Activated naive CD8-positive, alpha-beta T cell treated with anti-CD3 and anti-CD28 coated beads, Interleukin-2, amount 10 ng/mL, durations not matched to agents 7 days and 5 days (primary cell): ENCODE data around the gene GSX2. TPM values are rescaled to one million over a fixed set of nuclear protein-coding genes. Genes with fewer than 3 reads are reported as not detected.
A peak's percentile ranks its signal among the peaks of the same experiment; 100 is the strongest.
"Not testable (repeated sequence)": the region's sequence is repeated elsewhere in the genome, so short reads cannot be mapped to it uniquely, and the experiment has no call there.

ENCODE experiments used
- ATAC-seq: fragments of 150-1000 bp; cut with Tn5 transposase; one replicate; pipeline ENCODE4 v1.10.0; 2021; ENCODE audit warnings: low read depth, moderate library complexity
- POLR2A ChIA-PET: fragments of 350-600 bp; sonication (Branson Sonifier 250); formaldehyde crosslinking; loops from one replicate; lab custom pipeline; 2021; ENCODE audit warnings: antibody characterized with exemption; lab: Charles Lee
- DNase-seq: peaks from one replicate; pipeline ENCODE4 v3.0.0; 2021
- H3K27ac Mint-ChIP-seq: one replicate; pipeline ENCODE4 v1.8.0; 2022; ENCODE audit warnings: mild to moderate bottlenecking, mixed read lengths
- H3K27me3 Mint-ChIP-seq: one replicate; pipeline ENCODE4 v1.8.0; 2022; ENCODE audit warnings: mild to moderate bottlenecking, moderate library complexity, mixed read lengths
- H3K36me3 Mint-ChIP-seq: one replicate; pipeline ENCODE4 v1.8.0; 2021; ENCODE audit warnings: mild to moderate bottlenecking, mixed read lengths
- H3K4me1 Mint-ChIP-seq: one replicate; pipeline ENCODE4 v1.8.0; 2021; ENCODE audit warnings: mixed read lengths
- H3K4me3 Mint-ChIP-seq: one replicate; pipeline ENCODE4 v1.8.0; 2022; ENCODE audit warnings: mild to moderate bottlenecking, moderate library complexity, mixed read lengths
- H3K9me3 Mint-ChIP-seq: one replicate; pipeline ENCODE4 v1.8.0; 2021; ENCODE audit warnings: mixed read lengths
- total RNA-seq, 2 experiments: library from RNA; stranded (reverse); gene quantifications; one replicate each; pipeline ENCODE4 v1.2.3, GENCODE V29; 2021

GSX2 gene
- total RNA-seq, 2 experiments from 2014 or later = not detected

DNA sequence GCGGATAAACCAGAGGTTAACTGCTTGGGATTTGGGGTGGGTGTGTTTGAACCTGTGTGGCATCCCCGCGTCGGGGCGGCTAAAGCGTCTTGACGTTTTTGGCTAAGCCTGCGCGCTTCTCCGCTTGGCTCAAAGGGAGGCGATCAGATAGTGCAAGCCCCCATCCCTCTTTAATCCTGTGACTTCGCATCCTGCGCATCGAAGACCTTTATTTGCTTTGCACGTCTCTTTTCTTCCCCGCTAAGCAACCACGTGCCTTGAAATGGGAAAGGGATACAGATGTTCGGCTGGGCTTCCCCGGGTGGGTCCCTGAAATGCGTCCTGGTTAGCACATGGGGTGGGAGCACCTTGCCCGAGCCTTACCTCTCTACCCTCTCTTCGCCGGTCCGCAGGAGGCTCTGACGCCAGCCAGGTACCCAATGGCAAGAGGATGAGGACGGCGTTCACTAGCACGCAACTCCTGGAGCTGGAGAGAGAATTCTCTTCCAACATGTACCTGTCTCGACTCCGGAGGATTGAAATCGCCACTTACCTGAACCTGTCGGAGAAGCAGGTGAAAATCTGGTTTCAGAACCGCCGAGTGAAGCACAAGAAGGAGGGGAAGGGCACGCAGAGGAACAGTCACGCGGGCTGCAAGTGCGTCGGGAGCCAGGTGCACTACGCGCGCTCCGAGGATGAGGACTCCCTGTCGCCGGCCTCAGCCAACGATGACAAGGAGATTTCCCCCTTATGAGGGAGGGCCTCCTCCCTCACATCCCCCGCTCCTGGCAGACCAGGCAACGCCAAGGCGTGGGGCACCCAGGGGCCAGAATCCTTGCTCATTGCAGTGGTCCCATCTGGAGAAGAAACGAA, 1.5 kb downstream of the GSX2 start:
- Mint-ChIP-seq H3K36me3 (no peaks in the 10 kb centered on the region), H3K9me3 (no peaks in the 10 kb centered on the region), H3K4me3 (peak overlapping the region; percentile 64), H3K27me3 (peaks cover 90% of the 10 kb centered on the region), H3K4me1 (peaks cover 35% of the 10 kb centered on the region), H3K27ac (no peak overlapping the region)
- ATAC-seq (no peak), DNase-seq (no peak)
- POLR2A ChIA-PET = no interaction called here

DNA sequence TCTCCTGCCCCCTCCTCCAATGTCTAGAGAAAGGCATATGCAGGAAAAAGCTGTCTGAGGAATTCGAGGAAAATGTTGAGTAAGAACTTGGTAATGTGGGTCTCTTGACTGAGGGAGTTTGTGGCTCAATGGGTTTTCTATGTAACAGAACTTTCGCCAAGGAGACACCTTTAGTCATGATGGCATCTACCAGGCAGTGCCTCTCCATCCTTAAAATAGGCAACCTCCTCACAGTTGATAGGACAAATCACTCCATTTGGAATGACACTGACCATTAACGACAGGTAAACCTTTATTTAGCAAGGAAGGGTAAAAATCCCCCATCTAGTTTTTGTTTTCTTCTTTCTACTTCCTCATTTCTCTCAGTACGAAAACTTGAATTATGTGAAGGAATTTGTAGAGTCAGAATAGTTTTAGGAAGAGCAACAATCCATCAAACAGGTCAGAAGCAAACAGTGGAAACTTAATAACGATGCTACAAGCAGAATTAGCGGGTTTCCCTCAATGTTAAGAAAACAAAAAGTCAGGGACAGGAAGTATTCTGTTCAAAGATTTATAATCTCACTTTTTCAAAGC, 2.7 kb downstream of the GSX2 start:
- H3K36me3 Mint-ChIP-seq = no peaks in the 10 kb centered on the region
- H3K4me3 Mint-ChIP-seq = no peak overlapping the region
- no peaks in the 10 kb centered on the region for H3K9me3 Mint-ChIP-seq
- POLR2A ChIA-PET = no interaction called here
- no peak overlapping the region for H3K27ac Mint-ChIP-seq
- peaks cover 29% of the 10 kb centered on the region for H3K4me1 Mint-ChIP-seq
- no peak for DNase-seq
- peaks cover 88% of the 10 kb centered on the region for H3K27me3 Mint-ChIP-seq
- no peak for ATAC-seq

DNA sequence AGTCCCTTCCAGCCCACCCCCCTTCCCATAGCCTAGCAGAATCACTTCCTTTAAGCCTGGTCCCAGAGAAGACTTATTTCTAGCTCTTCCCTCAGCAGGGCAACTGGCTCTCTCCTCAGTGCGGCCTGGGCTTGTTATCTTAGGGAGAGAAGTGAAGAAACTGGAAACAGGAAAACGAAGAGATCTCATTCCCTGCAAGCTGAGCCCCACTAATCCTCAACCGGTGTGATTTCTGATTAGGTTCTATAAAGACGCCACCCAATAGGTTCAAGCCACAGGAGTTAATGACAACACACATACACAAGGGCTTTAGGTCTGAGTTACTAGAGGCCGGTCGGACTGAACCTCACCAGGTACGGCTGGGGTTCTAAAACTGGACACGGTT, 3.2 kb downstream of the GSX2 start:
- DNase-seq (no peak), ATAC-seq (no peak)
- Mint-ChIP-seq H3K4me3 (no peak overlapping the region), H3K36me3 (no peaks in the 10 kb centered on the region), H3K4me1 (peaks cover 31% of the 10 kb centered on the region), H3K27me3 (peaks cover 86% of the 10 kb centered on the region), H3K27ac (no peak overlapping the region), H3K9me3 (no peaks in the 10 kb centered on the region)
- POLR2A ChIA-PET = no interaction called here

DNA sequence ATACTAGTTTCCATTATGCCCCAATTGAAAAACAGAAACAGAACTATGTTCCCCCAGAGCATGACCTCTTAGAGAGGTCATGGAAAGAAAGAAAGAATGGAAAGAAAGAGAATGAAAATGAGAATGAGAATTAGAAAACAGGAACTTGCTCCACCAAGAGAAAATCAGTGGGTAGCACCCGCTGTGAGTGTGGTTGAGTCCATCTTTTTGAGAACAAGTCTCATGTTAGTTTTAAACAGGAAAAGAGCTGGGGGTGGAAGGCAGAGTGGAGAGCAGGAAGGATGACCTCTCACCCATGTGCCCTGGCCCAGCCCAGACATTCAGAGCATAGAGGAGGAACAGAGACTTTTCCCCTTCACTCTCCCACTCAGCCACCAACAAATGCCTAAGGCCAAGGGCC, 4.9 kb downstream of the GSX2 start:
- POLR2A ChIA-PET = no interaction called here
- Mint-ChIP-seq H3K27me3 (peaks cover 87% of the 10 kb centered on the region), H3K27ac (no peak overlapping the region), H3K4me1 (peaks cover 24% of the 10 kb centered on the region), H3K36me3 (no peaks in the 10 kb centered on the region), H3K4me3 (no peak overlapping the region), H3K9me3 (no peaks in the 10 kb centered on the region)
- ATAC-seq (no peak), DNase-seq (no peak)

DNA sequence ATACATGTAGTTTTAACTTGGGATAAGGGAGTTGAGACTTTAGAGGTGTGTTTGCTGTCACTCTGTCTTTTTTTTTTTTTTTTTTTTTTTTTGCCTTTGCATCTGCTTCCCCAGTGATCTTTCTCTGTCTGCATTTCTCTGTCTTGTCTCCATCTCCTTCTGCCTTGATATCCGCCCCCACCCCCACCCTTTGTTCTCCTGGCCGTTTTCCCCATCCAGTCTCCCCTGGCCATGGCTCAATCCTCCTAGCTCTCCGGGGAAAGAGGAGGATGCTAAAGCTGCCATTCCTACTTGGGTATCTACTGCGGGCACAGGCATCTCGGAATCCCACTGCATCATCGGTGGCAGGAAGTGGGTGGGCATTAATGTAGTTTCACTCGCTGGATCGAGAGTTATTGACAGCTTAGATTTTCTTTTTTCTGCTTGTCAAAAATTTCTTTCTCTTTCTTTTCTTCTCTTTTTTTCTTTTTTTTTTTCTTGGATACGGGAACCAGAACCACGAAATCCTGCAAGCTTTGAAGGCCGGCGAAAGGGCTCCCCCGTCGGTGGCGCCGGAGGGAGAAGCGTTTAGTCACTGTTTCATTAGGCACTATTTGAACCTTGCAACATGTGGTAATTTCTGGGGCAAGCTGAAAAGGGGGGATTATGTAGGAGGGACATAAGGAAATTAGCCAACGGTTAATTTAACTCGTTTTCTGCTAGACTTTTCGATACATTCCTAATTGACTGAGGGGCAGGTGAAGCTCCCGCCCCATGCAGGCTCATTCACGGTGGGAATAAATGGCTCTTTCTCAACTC, 8.2 kb downstream of the GSX2 start:
- peaks cover 14% of the 10 kb centered on the region for H3K4me1 Mint-ChIP-seq
- no peak overlapping the region for H3K27ac Mint-ChIP-seq
- POLR2A ChIA-PET = interaction anchor here (0.6 kb wide), 1 partner anchor 76 kb away, joined by 4 read pairs; no protein-coding TSS in a partner anchor
- DNase-seq (no peak), ATAC-seq (no peak)
- peaks cover 85% of the 10 kb centered on the region for H3K27me3 Mint-ChIP-seq
- peak overlapping the region; percentile 75 for H3K4me3 Mint-ChIP-seq
- no peaks in the 10 kb centered on the region for H3K9me3 Mint-ChIP-seq
- H3K36me3 Mint-ChIP-seq = no peaks in the 10 kb centered on the region

DNA sequence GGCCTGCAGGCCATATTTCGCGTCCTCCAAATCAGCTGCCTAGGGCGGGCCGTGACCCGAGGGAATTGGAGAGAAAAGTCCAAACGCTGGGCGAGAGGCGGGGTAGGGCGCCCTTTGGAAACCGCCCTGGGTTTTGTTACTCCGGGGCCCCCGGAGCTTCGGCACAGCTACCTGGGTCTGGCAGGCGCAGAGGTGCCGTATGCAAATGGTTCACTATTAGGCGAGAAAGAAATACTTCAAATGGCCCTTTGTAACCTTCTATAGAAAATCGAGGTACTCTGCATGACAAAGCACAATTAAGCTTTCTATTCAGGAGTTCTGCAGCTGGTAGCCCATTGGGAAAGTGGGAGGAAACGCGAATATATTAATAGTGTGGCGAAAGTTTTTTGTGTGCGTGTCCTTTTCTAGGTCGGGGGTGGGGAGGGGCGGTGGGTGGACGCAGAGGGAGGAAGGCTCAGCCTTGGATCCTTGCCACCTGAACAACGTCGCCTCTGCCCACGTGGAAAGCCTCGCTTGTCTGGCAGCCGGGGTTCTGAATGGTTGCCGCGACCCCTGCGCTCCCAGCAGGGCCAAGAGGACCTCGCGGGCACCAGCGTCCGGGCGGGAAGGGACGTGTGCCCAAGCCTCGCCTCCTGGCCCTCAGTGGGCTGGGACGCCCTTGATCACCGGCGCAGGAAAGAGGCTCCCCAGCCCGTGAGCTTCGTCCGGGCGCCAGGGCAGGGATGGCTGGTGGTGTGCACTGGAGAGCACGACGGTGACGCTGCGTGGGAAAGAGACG, 9.5 kb downstream of the GSX2 start:
- peaks cover 75% of the 10 kb centered on the region for H3K27me3 Mint-ChIP-seq
- POLR2A ChIA-PET = no interaction called here
- DNase-seq (no peak), ATAC-seq (no peak)
- no peaks in the 10 kb centered on the region for H3K36me3 Mint-ChIP-seq
- H3K4me3 Mint-ChIP-seq = no peak overlapping the region
- no peak overlapping the region for H3K27ac Mint-ChIP-seq
- peaks cover 13% of the 10 kb centered on the region for H3K4me1 Mint-ChIP-seq
- H3K9me3 Mint-ChIP-seq = no peaks in the 10 kb centered on the region

DNA sequence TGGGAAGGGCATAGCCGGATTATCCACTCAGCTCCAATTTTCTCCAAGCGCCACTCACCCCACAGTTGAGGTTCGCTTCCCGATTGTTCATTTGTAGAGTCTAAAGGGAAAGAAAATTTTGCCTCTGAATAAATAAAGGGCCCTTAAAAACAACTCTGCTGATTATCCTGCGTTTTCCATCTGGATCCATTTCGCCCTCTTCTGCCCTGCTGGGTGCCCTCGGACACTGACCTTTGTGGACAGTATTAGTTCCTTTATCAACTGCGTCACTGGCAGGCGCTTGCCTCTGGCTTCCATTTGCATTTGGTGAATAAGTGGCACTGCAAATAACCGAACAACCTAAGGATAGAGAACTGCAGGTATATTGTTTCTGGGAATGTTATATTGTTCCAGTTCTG, 10.1 kb downstream of the GSX2 start:
- H3K36me3 Mint-ChIP-seq = no peaks in the 10 kb centered on the region
- no peak overlapping the region for H3K27ac Mint-ChIP-seq
- ATAC-seq (no peak), DNase-seq (no peak)
- peaks cover 70% of the 10 kb centered on the region for H3K27me3 Mint-ChIP-seq
- H3K4me3 Mint-ChIP-seq = no peak overlapping the region
- POLR2A ChIA-PET = no interaction called here
- peaks cover 9% of the 10 kb centered on the region for H3K4me1 Mint-ChIP-seq
- H3K9me3 Mint-ChIP-seq = no peaks in the 10 kb centered on the region

DNA sequence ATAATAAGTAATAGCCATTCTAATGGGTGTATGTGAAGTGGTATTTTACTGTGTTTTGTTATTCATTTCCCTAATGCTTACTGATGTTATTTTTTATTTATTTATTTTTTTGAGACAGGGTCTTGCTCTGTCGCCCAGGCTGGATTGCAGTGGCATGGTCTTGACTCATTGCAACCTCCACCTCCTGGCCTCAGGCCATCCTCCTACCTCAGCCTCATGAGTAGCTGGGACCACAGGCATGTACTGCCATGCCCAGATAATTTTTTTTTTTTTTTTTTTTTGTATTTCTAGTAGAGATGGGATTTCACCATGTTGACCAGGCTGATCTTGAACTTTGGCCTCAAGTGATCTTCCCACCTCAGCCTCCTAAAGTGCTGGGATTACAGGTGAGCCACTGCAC, 13.2 kb downstream of the GSX2 start:
- H3K27ac Mint-ChIP-seq, H3K36me3 Mint-ChIP-seq, ATAC-seq, H3K4me1 Mint-ChIP-seq, H3K4me3 Mint-ChIP-seq, POLR2A ChIA-PET, H3K9me3 Mint-ChIP-seq, DNase-seq: not testable (repeated sequence)
- H3K27me3 Mint-ChIP-seq = peaks cover 47% of the 10 kb centered on the region

DNA sequence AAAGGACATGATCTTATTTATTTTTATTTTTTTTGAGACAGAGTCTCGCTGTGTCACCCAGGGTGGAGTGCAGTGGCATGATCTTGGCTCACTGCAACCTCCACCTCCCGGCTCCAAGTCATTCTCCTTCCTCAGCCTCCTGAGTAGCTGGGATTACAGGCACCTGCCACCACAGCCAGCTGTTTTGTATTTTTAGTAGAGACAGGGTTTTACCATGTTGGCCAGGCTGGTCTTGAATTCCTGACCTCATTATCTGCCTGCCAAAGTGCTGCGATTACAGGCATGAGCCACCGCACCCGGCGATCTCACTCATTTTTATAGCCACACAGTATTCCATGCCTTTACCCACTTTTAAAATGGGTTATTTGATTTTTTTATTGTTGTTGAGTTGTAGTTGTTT, 16.3 kb downstream of the GSX2 start:
- ATAC-seq, H3K4me1 Mint-ChIP-seq, POLR2A ChIA-PET, H3K27ac Mint-ChIP-seq, H3K36me3 Mint-ChIP-seq, DNase-seq, H3K9me3 Mint-ChIP-seq, H3K4me3 Mint-ChIP-seq: not testable (repeated sequence)
- peaks cover 20% of the 10 kb centered on the region for H3K27me3 Mint-ChIP-seq

DNA sequence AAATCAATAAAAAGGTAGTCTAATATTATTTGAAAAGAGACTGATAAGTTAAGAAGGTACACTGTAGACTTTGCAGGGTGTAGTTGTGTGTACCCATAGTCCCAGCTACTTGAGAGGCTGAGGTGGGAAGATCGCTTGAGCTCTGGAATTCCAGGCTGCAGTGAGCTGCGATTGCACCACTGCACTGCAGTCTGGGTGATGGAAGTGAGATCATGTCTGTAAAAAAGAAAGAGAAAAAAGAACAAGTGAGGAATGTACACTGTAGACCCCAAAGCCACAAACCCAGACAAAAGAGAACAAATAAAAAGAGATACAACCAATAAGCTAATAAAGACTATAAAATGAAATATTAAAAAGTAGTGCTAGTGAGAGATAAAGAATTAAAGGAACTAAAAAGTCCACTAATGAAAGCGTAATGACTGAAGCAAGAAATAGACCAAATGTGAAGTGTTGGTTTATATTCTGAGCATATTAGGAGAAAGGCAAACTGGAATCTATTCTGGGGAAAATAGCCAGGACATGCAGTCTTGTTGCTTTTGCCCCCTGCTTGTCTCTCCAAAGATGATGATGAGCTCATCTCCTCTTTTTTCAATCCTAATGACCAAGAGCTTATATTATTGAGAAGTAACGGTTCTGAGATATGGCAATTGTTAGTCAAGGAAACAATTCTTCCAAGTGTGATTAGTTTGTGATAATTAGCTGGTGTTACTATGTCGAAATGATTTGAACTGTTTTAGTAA, 19.1 kb downstream of the GSX2 start:
- DNase-seq (no peak), ATAC-seq (no peak)
- Mint-ChIP-seq H3K27me3 (peaks cover 5% of the 10 kb centered on the region), H3K4me1 (no peaks in the 10 kb centered on the region), H3K27ac (no peak overlapping the region), H3K9me3 (no peaks in the 10 kb centered on the region), H3K36me3 (no peaks in the 10 kb centered on the region), H3K4me3 (no peak overlapping the region)
- POLR2A ChIA-PET = no interaction called here

DNA sequence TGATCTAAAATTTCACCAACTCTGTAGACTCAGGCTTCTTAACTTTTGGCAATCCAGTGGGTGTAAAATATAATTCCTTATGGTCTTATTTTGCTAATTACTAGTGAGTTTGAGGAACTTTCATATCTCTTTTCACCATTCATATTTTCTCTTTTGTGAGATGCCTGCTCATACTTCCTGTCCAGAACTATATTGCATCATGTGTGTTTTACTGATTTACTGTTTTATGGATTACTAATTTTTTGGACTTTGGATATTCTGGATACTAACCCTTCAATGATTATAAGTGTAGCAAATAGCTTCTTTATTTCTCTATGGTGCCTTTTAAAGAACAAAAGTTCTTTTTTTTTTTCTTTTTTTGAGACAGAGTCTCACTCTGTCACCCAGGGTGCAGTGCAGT, 20.6 kb downstream of the GSX2 start:
- Mint-ChIP-seq H3K27ac (no peak overlapping the region), H3K4me3 (no peak overlapping the region), H3K27me3 (peaks cover 5% of the 10 kb centered on the region), H3K4me1 (no peaks in the 10 kb centered on the region), H3K9me3 (no peaks in the 10 kb centered on the region), H3K36me3 (no peaks in the 10 kb centered on the region)
- no peak for DNase-seq
- POLR2A ChIA-PET = interaction anchor here (0.7 kb wide), 1 partner anchor 1841 kb away, joined by 3 read pairs; no protein-coding TSS in a partner anchor
- no peak for ATAC-seq

DNA sequence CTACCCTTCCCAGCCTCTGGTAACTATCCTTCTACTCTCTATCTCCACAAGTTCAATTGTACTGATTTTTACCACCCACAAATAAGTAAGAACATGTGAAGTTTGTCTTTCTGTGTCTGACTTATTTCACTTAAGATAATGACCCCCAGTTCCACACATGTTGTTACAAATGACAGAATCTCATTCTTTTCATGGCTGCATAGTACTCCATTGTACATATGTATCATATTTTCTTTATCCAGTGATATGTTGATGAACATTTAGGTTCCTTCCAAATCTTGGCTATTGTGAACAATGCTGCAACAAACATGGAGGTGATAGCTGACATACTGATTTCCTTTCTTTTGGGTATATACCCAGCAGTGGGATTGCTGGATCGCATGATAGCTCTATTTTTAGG, 27.7 kb downstream of the GSX2 start:
- ATAC-seq (no peak), DNase-seq (no peak)
- H3K27me3 Mint-ChIP-seq = peaks cover 8% of the 10 kb centered on the region
- H3K36me3 Mint-ChIP-seq = no peaks in the 10 kb centered on the region
- POLR2A ChIA-PET = no interaction called here
- no peak overlapping the region for H3K4me3 Mint-ChIP-seq
- no peak overlapping the region for H3K27ac Mint-ChIP-seq
- H3K9me3 Mint-ChIP-seq = peaks cover 7% of the 10 kb centered on the region
- H3K4me1 Mint-ChIP-seq = no peaks in the 10 kb centered on the region
